Natural killer cell (primary cell): ENCODE results near the gene FOXJ3. TPM values are rescaled to one million over a fixed set of nuclear protein-coding genes. Genes with fewer than 3 reads are reported as not detected.
"Not testable (repeated sequence)": the region's sequence is repeated elsewhere in the genome, so short reads cannot be mapped to it uniquely, and the experiment has no call there.

Experiments
- ATAC-seq, 3 donors: fragments of 150-1000 bp in 2 of 3; fragments of 200-7000 bp in 1 of 3; cut with Tn5 transposase; 1 replicate in 1 of 3; 2 replicates in 2 of 3; pipeline ENCODE4 v1.10.0; 2021; ENCODE audit warnings: mild to moderate bottlenecking in 2 of 3, moderate library complexity in 2 of 3
- DNase-seq, 2 donors: peaks; one replicate each; pipeline versions ENCODE4 v3.0.0 to v3.0.0-alpha.2; 2013 to 2021; ENCODE audit warnings: mixed read lengths in 1 of 2
- H3K27ac ChIP-seq: one replicate; pipeline ENCODE4 v1.5.1; 2013; ENCODE audit warnings: mild to moderate bottlenecking, low read length
- H3K27me3 ChIP-seq: one replicate; pipeline ENCODE4 v1.6.1; 2013; ENCODE audit warnings: low read length; ENCODE audit not compliant: control insufficient read depth, insufficient read depth
- H3K36me3 ChIP-seq: one replicate; pipeline ENCODE4 v1.6.1; 2013; ENCODE audit warnings: low read length; ENCODE audit not compliant: control insufficient read depth, insufficient read depth
- H3K4me1 ChIP-seq: one replicate; pipeline ENCODE4 v1.6.1; 2013; ENCODE audit warnings: low read length; ENCODE audit not compliant: control insufficient read depth, insufficient read depth
- H3K4me3 ChIP-seq: one replicate; pipeline ENCODE4 v1.5.1; 2013; ENCODE audit warnings: low read length
- H3K9me3 ChIP-seq: one replicate; pipeline ENCODE4 v1.6.1; 2013; ENCODE audit warnings: low read length; ENCODE audit not compliant: control insufficient read depth, insufficient read depth
- H3K27ac Mint-ChIP-seq, 2 donors: one replicate each; pipeline ENCODE4 v1.8.0; 2022; ENCODE audit warnings: mild to moderate bottlenecking in 2 of 2, mixed read lengths in 2 of 2, moderate library complexity in 1 of 2
- H3K27me3 Mint-ChIP-seq, 2 donors: one replicate each; pipeline ENCODE4 v1.8.0; 2022; ENCODE audit warnings: low read depth in 2 of 2, mixed read lengths in 2 of 2
- H3K36me3 Mint-ChIP-seq: one replicate; pipeline ENCODE4 v1.8.0; 2022; ENCODE audit warnings: mixed read lengths
- H3K4me1 Mint-ChIP-seq, 2 donors: one replicate each; pipeline ENCODE4 v1.8.0; 2022; ENCODE audit warnings: mixed read lengths in 2 of 2
- H3K4me3 Mint-ChIP-seq: one replicate; pipeline ENCODE4 v1.8.0; 2022; ENCODE audit warnings: mild to moderate bottlenecking, moderate library complexity, mixed read lengths
- H3K9me3 Mint-ChIP-seq, 2 donors: one replicate each; pipeline ENCODE4 v1.8.0; 2022; ENCODE audit warnings: mixed read lengths in 2 of 2
- CTCF ChIP-seq: fragments of 200-600 bp; IDR thresholded peaks from one replicate; pipeline ENCODE4 v1.8.0; 2022; ENCODE audit warnings: antibody characterized with exemption
- WGBS: methylation state at CpG from one replicate; pipeline ENCODE4 v1.1.7; 2013; ENCODE audit warnings: missing lambda C conversion rate; ENCODE audit not compliant: insufficient coverage; 5-methylcytosine and 5-hydroxymethylcytosine counted together
- intact Hi-C: fragments of 100-400 bp; cut with micrococcal nuclease; formaldehyde crosslinking; loops from one replicate; pipeline ENCODE4 v1.14.2; 2022
- total RNA-seq, 4 donors: library from RNA; stranded (reverse); fragments of 120-200 nt in 1 of 4; gene quantifications; one replicate each; pipeline versions ENCODE4 v1.2.3 to v1.2.4, GENCODE V29; 2013 to 2022

Gene FOXJ3
- total RNA-seq, 3 donors from 2014 or later (not counting 1 experiment from before 2014, with no cell fraction given) = 81.9 to 93.8 (median 82.5) TPM

GRCh38 chr1:42210421-42211133, 124.5 kb downstream of the FOXJ3 start:
- Histone ChIP-seq H3K4me3 (no peak overlapping the region), H3K36me3 (peaks cover 6% of the 10 kb centered on the region), H3K27ac (no peak overlapping the region), H3K4me1 (peaks cover 6% of the 10 kb centered on the region), H3K9me3 (no peaks in the 10 kb centered on the region), H3K27me3 (no peaks in the 10 kb centered on the region)
- TF ChIP-seq CTCF = no peak
- ATAC-seq (no peak), DNase-seq (no peak)
- Mint-ChIP-seq H3K4me3 (no peak overlapping the region), H3K9me3 (no peaks in the 10 kb centered on the region), H3K27me3 (no peaks in the 10 kb centered on the region), H3K27ac (peak overlapping the region in 1 of 2 donors; percentile 7), H3K36me3 (peaks cover 7% of the 10 kb centered on the region), H3K4me1 (peaks cover 49 to 67% of the 10 kb centered on the region in 2 donors)
- intact Hi-C loops = no loop called here
- 94% methylated on average over 6 of the region's 6 CpGs for WGBS

GRCh38 chr1:42209526-42210251, 125.3 kb downstream of the FOXJ3 start:
- peaks cover 6% of the 10 kb centered on the region for H3K4me1 ChIP-seq
- H3K9me3 ChIP-seq = no peaks in the 10 kb centered on the region
- no peak for TF ChIP-seq CTCF
- Mint-ChIP-seq H3K4me1 (peaks cover 49 to 69% of the 10 kb centered on the region in 2 donors), H3K9me3 (no peaks in the 10 kb centered on the region), H3K36me3 (peaks cover 7% of the 10 kb centered on the region), H3K27me3 (no peaks in the 10 kb centered on the region), H3K27ac (no peak overlapping the region), H3K4me3 (no peak overlapping the region)
- no peak overlapping the region for H3K27ac ChIP-seq
- H3K27me3 ChIP-seq = no peaks in the 10 kb centered on the region
- intact Hi-C loops = no loop called here
- peaks cover 6% of the 10 kb centered on the region for H3K36me3 ChIP-seq
- no peak for ATAC-seq
- DNase-seq = no peak
- 96% methylated on average over 3 of the region's 6 CpGs for WGBS
- H3K4me3 ChIP-seq = no peak overlapping the region

GRCh38 chr1:42206930-42207329, 128.1 kb downstream of the FOXJ3 start:
- 100% methylated on average over 1 of the region's 2 CpGs for WGBS
- H3K9me3 ChIP-seq, DNase-seq, H3K9me3 Mint-ChIP-seq, H3K4me1 ChIP-seq, H3K4me3 Mint-ChIP-seq, H3K27ac Mint-ChIP-seq, H3K27me3 ChIP-seq, H3K4me3 ChIP-seq, ATAC-seq, H3K27ac ChIP-seq, intact Hi-C loops, H3K27me3 Mint-ChIP-seq: not testable (repeated sequence)
- H3K36me3 Mint-ChIP-seq = peaks cover 15% of the 10 kb centered on the region
- H3K36me3 ChIP-seq = peaks cover 16% of the 10 kb centered on the region
- H3K4me1 Mint-ChIP-seq = peaks cover 34 to 55% of the 10 kb centered on the region in 2 donors

- no peak for TF ChIP-seq CTCF
- WGBS = 100% methylated on average over 3 of the region's 3 CpGs
- Mint-ChIP-seq H3K9me3 (peaks cover 5 to 12% of the 10 kb centered on the region in 2 donors), H3K4me3 (no peak overlapping the region), H3K27me3 (no peaks in the 10 kb centered on the region), H3K36me3 (peaks cover 23% of the 10 kb centered on the region), H3K27ac (peak overlapping the region in 1 of 2 donors; percentile 56), H3K4me1 (peaks cover 34 to 49% of the 10 kb centered on the region in 2 donors)
- H3K36me3 ChIP-seq = peaks cover 18% of the 10 kb centered on the region
- DNase-seq = no peak
- H3K9me3 ChIP-seq = peaks cover 2% of the 10 kb centered on the region
- H3K4me3 ChIP-seq = no peak overlapping the region
- H3K4me1 ChIP-seq = peaks cover 6% of the 10 kb centered on the region
- H3K27ac ChIP-seq = no peak overlapping the region
- H3K27me3 ChIP-seq = no peaks in the 10 kb centered on the region
- ATAC-seq = peak; percentile 46 to 82 (median 60)
- intact Hi-C loops = no loop called here
These were observed 128.9 kb downstream of the FOXJ3 start for GRCh38 chr1:42206164-42206563.
